Stimulated activated naive CD8-positive, alpha-beta T cell treated with anti-CD3 and anti-CD28 coated beads, Interleukin-15, amount 100 ng/mL, for 72 hours (primary cell): ENCODE results near the gene SPSB2.

Experiments used
- ATAC-seq: fragments of 150-1000 bp; cut with Tn5 transposase; 2 replicates; pipeline ENCODE4 v1.10.0; 2021; ENCODE audit warnings: mild to moderate bottlenecking, moderate library complexity
- DNase-seq, 2 donors: peaks; one replicate each; pipeline ENCODE4 v3.0.0; 2021 to 2022
- H3K27ac Mint-ChIP-seq, 2 donors: one replicate each; pipeline ENCODE4 v1.8.0; 2022; ENCODE audit warnings: mild to moderate bottlenecking in 2 of 2, mixed read lengths in 2 of 2, moderate library complexity in 2 of 2
- H3K27me3 Mint-ChIP-seq: one replicate; pipeline ENCODE4 v1.8.0; 2022; ENCODE audit warnings: mixed read lengths
- H3K4me1 Mint-ChIP-seq: one replicate; pipeline ENCODE4 v1.8.0; 2022; ENCODE audit warnings: mild to moderate bottlenecking, mixed read lengths
- H3K4me3 Mint-ChIP-seq, 2 donors: one replicate each; pipeline ENCODE4 v1.8.0; 2022; ENCODE audit warnings: mild to moderate bottlenecking in 2 of 2, mixed read lengths in 2 of 2, moderate library complexity in 1 of 2
- H3K9me3 Mint-ChIP-seq, 2 donors: one replicate each; pipeline ENCODE4 v1.8.0; 2022; ENCODE audit warnings: mixed read lengths in 2 of 2

SPSB2 gene

DNA sequence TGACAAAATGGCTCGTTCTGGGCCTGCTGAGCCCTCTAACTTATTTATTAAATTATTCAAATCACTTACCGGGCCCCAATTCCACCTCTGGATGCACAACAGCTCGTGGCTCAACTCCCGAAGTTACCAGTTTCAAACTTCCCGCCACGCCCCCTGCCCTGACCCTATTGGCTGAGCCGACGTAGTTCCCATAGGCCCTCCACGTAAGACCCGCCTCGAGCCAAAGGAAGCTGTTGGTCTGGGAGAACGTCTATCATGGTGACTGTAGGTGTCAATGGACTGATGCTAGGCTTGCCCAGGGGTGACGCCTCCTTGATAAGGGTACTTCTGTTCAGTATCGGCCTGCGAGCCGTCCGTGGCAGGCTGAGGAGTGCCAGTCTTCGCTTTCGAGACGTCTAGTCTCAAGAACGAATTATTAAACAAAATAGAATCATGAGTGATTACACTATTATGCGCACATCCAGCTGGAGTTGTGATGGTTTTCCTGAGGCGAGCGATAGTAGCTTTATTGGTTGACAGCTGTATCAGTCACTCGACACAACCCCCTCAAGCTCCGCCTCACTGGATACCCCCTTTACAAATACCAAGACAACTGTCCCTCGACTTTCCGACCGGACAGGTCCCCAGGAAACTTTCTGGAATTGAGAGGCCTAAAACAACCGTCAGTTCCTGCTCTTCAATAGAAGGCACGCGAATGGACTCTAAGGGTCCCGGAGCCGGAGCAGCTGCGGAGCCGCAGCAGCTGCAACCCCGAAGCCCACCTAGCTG is 21.8 kb downstream of the SPSB2 start, which contains the start of gene CDCA3:
Gene CDCA3 (minus strand): TSS at position 134 of the 768 bp plus-strand sequence. CDS start 334 bp downstream, outside the sequence.
- peaks cover 38% of the 10 kb centered on the region for H3K4me1 Mint-ChIP-seq
- no peaks in the 10 kb centered on the region for H3K27me3 Mint-ChIP-seq
- H3K9me3 Mint-ChIP-seq = no peaks in the 10 kb centered on the region
- H3K27ac Mint-ChIP-seq = peak within 1 kb of the TSS; percentile 99
- peak within 1 kb of the TSS; percentile 92 to 97 for H3K4me3 Mint-ChIP-seq
- DNase-seq (peak; percentile 91 to 96), ATAC-seq (peak; percentile 76)

DNA sequence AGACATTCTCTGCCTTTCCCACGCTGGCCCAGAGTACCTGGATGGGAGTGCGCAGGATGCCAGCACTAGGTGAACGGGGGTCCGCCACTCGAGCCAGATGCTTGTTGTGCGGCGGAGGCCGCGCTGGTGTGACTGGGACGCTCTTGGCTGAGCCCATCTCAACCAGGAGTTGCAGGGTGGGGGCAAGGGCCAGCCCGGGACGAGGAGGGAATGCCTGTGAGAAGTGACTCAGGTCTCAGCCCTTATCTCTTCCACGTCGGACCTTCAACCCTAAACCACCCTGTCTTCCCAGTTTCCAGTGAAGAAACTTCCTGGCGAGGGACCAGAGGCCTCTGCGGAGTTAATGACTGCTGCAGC is 22.3 kb downstream of the SPSB2 start:
- H3K27me3 Mint-ChIP-seq = no peaks in the 10 kb centered on the region

DNA sequence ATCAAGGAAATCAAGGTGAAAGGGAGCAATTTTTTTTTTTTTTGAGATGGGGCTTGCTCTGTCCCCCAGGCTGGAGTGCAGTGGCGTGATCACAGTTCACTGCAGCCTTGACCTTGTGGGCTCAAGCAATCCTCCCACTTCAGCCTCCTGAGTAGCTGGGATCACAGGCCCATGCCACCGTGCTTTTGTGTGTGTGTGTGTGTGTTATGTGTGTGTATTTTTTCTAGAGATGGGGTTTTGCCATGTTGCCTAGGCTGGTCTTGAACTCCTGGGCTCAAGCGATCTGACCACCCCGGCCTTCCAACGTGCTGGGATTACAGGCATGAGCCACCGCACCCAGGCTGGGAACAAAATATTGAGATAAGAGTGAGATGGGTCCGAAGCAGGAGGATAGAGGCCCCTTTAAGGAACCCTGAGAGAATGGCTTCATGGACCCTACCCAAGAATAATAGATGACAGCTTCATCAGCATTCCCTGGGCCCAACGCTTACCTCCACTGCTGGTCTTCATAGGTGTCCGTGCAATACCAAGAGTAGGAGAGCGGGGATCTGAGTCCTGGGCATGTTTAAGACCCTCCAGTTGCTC is 23.0 kb downstream of the SPSB2 start:
- Mint-ChIP-seq H3K4me1 (peaks cover 38% of the 10 kb centered on the region), H3K4me3 (peak overlapping the region; percentile 92 to 97), H3K27me3 (no peaks in the 10 kb centered on the region), H3K9me3 (no peaks in the 10 kb centered on the region), H3K27ac (peak overlapping the region; percentile 89 to 93)
- DNase-seq = no peak
- ATAC-seq = no peak

More for the DNA sequence above, 22.3 kb downstream of the SPSB2 start:
- H3K9me3 Mint-ChIP-seq = no peaks in the 10 kb centered on the region
- peaks cover 38% of the 10 kb centered on the region for H3K4me1 Mint-ChIP-seq
- H3K27ac Mint-ChIP-seq = peak overlapping the region; percentile 99
- H3K4me3 Mint-ChIP-seq = peak overlapping the region; percentile 92 to 97
- no peak for ATAC-seq
- no peak for DNase-seq

DNA sequence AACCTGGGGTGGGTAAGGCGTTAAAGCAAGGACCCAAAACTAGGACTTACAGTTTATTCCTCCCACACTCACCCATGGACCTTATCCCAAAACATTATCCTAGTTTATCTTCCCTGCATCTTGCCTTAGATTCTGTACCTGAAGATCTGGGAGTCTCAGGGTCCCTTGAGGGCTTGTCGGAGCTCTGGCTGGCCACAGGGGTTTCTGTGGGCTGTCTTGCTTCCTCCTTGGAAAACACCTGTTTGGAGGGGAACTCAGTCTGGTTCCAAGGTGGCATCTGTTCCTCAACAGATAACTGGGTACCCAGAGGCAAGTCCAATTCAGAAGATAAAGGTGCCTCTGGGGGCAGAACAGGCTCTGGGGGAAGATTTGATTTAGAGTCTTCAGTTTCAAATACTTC is 23.7 kb downstream of the SPSB2 start:
- no peak for ATAC-seq
- Mint-ChIP-seq H3K9me3 (no peaks in the 10 kb centered on the region), H3K27me3 (no peaks in the 10 kb centered on the region), H3K4me1 (peaks cover 37% of the 10 kb centered on the region), H3K4me3 (peak overlapping the region; percentile 92 to 97), H3K27ac (peak overlapping the region; percentile 5 to 89)
- no peak for DNase-seq

DNA sequence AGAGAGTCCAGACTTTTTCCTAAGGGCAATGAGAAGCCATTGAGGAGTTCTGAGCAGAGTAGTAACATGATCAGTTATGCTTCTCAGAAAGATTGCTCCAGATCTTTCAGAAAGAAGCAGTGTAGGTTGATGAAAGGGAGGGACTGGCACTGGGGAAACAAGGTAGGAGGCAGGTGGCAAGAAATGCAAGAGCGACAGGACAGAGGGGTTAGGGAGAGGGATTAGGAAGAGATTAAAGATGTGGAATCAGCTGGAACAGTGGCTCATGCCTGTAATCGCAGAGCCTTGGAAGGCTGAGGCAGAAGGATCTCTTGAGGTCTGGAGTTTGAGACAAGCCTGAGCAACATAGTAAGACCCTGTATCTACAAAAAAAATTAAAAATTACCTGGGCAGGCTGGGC is 25.4 kb downstream of the SPSB2 start:
- DNase-seq (no peak), ATAC-seq (no peak)
- Mint-ChIP-seq H3K4me3 (no peak overlapping the region), H3K27me3 (no peaks in the 10 kb centered on the region), H3K4me1 (peaks cover 19% of the 10 kb centered on the region), H3K27ac (no peak overlapping the region), H3K9me3 (no peaks in the 10 kb centered on the region)

DNA sequence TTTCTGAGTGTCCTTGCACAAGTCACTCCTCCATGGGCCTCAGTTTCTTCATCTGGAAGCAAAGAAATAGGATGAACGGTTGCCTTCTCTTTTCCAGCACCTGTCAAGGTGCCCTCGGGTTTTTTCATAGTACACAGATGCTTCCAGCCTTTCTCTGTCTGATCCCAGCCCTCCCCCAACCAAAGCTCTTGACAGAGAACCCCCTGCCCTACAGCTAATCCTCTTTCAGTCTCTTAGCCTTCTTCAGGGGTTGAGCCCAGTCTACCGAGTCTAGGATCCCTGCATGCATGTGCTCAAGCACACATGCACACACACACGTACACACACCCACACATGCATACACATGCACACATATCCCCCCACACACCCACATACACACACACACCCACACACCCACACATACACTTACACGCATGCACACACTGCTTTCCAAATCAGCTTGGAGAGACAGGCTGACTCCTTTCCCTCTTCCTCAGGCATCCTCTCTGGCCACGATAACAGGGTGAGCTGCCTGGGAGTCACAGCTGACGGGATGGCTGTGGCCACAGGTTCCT is 26.7 kb downstream of the SPSB2 start:
- no peak for ATAC-seq
- H3K27ac Mint-ChIP-seq = no peak overlapping the region
- H3K4me1 Mint-ChIP-seq = peaks cover 18% of the 10 kb centered on the region
- H3K4me3 Mint-ChIP-seq = no peak overlapping the region
- H3K27me3 Mint-ChIP-seq = no peaks in the 10 kb centered on the region
- no peak for DNase-seq
- no peaks in the 10 kb centered on the region for H3K9me3 Mint-ChIP-seq

DNA sequence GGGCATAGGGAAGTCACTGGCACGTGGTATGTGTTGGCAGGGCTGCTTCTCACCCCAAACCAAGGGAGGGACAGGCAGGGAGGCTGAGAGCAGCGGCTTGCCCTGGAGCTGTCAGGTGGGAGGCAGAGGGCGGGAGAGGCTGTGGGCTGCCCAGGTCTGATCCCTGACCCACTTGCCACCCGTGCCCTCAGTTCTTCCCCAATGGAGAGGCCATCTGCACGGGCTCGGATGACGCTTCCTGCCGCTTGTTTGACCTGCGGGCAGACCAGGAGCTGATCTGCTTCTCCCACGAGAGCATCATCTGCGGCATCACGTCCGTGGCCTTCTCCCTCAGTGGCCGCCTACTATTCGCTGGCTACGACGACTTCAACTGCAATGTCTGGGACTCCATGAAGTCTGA is 27.7 kb downstream of the SPSB2 start:
- Mint-ChIP-seq H3K27me3 (no peaks in the 10 kb centered on the region), H3K9me3 (no peaks in the 10 kb centered on the region), H3K4me3 (no peak overlapping the region), H3K4me1 (peaks cover 16% of the 10 kb centered on the region), H3K27ac (no peak overlapping the region)
- DNase-seq = no peak
- no peak for ATAC-seq

DNA sequence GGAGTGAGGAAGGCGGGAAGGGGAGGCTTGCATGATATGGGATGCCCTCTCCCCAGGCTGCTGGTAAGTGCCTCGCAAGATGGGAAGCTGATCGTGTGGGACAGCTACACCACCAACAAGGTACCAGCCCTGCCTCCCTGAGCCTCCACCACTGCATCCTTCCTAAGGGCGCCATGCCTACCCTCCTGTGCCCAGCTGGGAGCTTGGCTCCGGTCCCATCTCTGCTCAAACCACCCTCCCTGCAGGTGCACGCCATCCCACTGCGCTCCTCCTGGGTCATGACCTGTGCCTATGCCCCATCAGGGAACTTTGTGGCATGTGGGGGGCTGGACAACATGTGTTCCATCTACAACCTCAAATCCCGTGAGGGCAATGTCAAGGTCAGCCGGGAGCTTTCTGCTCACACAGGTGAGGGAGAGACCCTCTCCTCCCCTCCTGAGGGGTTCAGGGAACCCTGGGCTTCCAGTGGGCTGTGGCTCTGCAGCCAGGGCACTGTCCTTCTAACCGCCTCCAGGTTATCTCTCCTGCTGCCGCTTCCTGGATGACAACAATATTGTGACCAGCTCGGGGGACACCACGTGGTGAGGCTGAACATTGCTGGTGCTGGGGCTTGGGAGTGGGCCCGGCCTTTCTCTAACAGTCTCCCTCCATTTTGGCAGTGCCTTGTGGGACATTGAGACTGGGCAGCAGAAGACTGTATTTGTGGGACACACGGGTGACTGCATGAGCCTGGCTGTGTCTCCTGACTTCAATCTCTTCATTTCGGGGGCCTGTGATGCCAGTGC is 29.8 kb downstream of the SPSB2 start:
- peak; percentile 33 for ATAC-seq
- no peak overlapping the region for H3K4me3 Mint-ChIP-seq
- no peak for DNase-seq
- H3K4me1 Mint-ChIP-seq = no peaks in the 10 kb centered on the region
- H3K27ac Mint-ChIP-seq = no peak overlapping the region
- no peaks in the 10 kb centered on the region for H3K27me3 Mint-ChIP-seq
- no peaks in the 10 kb centered on the region for H3K9me3 Mint-ChIP-seq

DNA sequence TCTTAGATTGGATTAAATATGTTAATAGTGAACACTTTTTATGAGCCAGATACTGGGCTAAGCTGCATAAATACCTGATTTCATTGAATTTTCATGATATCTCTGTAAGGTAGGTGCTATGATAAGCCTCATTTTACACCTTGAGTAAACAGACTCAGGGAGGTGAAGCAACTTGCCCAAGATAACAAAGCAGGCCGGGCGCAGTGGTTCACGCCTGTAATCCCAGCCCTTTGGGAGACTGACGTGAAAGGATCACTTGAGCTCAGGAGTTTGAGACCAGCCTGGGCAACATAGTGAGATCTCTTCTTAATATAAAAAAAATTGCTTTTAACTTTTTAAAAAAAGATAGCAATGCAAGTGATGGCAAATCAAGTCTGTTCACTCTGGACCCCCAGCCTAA is 31.0 kb downstream of the SPSB2 start:
- Mint-ChIP-seq H3K27ac (no peak overlapping the region), H3K4me1 (no peaks in the 10 kb centered on the region), H3K9me3 (no peaks in the 10 kb centered on the region), H3K27me3 (no peaks in the 10 kb centered on the region), H3K4me3 (no peak overlapping the region)
- ATAC-seq (no peak), DNase-seq (no peak)

DNA sequence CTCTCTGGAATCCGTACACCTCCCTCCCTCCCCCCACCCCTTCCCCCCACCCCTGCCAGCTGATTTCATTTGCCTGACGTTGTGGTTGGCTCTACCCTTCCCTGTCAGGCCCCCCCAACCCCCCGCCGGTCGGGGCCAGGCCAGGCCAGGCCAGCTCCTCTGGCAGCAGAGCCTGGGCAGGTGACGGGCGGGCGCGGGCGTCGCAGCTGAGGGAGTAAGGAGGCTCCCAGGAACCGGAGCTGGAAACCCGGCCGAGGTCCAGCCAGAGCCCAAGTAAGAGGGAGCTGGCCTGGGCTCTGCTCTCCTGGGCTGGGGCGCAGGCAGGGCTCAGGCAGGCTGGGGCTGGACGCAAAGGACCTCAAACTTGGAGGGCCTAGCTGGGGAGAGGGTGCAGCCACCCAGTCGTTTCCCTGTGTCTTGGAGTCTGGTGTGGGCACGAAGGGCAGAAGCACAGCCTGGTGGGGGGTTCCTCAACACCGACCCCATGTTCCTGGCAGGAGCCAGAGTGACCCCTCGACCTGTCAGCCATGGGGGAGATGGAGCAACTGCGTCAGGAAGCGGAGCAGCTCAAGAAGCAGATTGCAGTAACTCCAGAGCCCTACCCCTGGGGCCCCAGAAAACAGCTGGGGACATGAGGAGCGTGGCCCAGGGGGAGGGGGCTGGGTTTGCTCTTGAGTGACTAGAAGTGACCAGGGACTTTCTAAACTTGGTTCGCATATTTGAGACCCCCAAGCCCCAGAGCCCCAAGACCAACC is 32.2 kb downstream of the SPSB2 start, which contains the start of gene GNB3:
Gene GNB3 (plus strand): TSS at position 165 of the 755 bp plus-strand sequence. CDS start 363 bp downstream, at position 528.
- peak within 1 kb of the TSS in 1 of 2 donors; percentile 89 for H3K27ac Mint-ChIP-seq
- no peak for DNase-seq

DNA sequence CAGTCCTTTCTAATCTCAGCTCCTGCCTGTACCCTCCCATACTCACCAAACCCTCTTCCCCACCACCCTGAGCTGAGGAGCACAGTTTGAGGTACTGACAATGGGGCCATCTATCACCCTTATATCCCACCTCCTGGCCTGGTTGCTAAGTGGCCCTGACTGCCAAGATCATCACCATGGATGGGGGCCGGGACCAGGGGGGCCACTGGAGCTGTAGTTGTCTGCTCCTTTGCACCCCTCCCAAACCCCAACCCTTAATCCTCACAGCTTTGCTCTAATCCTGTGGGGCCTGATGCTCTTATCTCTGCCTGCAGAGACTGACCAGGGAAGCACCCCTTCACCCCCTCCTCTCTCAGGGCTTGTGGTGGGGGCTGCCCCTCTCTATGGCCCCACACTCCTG is 32.8 kb downstream of the SPSB2 start:
- ATAC-seq = no peak
- Mint-ChIP-seq H3K9me3 (no peaks in the 10 kb centered on the region), H3K4me3 (no peak overlapping the region)

More for the DNA sequence above, 32.2 kb downstream of the SPSB2 start, which contains the start of gene GNB3:
- Mint-ChIP-seq H3K27me3 (no peaks in the 10 kb centered on the region), H3K9me3 (no peaks in the 10 kb centered on the region), H3K4me1 (peaks cover 3% of the 10 kb centered on the region), H3K4me3 (no peak within 1 kb of the TSS)
- no peak for ATAC-seq

DNA sequence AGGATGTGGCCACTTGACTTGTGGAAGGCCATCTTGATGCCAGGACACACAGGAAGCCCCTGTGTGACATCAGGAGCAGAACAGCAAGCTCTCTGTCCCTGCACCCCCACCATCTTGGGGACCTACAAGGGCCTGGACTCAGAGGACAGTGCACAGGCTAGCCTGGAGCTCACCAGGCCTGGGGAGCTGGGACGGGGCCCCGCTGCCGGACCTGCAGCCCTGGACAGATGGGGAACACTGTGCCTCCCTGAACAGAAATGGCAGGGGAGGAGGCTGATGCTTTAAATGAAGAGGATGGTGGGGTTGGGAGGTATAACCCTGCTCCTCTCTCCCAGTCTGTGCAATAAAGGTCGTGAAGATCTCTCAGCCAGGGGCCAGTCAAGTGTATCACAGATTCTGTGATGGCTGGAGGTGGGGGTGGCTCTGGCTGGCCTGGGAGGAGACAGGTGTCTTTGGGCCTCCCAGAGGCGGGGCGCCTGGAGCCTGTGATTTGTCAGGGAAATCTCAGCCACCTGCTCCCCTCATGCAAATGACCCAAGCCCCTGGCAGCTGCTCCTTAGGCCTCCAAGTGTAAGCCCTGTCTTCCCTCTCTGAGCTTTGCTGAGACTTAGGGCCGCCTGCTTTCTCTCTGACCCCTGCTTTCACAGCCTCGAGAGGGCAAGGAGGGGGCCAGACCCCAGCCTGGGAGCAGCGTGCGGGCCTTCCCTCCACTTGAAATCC is 33.5 kb downstream of the SPSB2 start:
- Mint-ChIP-seq H3K4me3 (no peak overlapping the region), H3K9me3 (no peaks in the 10 kb centered on the region), H3K27me3 (no peaks in the 10 kb centered on the region), H3K27ac (no peak overlapping the region), H3K4me1 (peaks cover 9% of the 10 kb centered on the region)
- ATAC-seq (no peak), DNase-seq (no peak)

More for the DNA sequence above, 32.8 kb downstream of the SPSB2 start:
- no peaks in the 10 kb centered on the region for H3K27me3 Mint-ChIP-seq
- DNase-seq = no peak
- peaks cover 9% of the 10 kb centered on the region for H3K4me1 Mint-ChIP-seq
- H3K27ac Mint-ChIP-seq = peak overlapping the region in 1 of 2 donors; percentile 89

DNA sequence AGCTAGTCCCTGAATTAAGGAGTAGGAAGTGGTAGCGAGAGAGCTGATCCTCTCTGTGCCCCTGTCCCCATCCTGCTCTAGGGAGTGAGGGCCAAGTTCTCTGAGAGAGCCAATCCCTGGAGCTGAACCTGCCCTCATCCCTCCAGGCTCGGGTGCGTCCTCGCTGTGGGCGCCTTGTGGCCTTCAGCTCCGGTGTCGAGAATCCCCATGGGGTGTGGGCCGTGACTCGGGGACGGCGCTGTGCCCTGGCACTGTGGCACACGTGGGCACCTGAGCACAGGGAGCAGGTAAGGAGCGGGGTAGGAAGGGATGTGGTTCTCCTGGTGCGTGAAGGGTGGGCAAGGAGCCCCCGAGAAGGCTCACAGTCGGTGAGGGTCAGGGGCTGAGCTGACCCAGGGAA is 34.2 kb downstream of the SPSB2 start:
- H3K27ac Mint-ChIP-seq = peak overlapping the region in 1 of 2 donors; percentile 92
- no peaks in the 10 kb centered on the region for H3K27me3 Mint-ChIP-seq
- H3K4me1 Mint-ChIP-seq = peaks cover 14% of the 10 kb centered on the region
- DNase-seq (no peak), ATAC-seq (no peak)
- H3K4me3 Mint-ChIP-seq = no peak overlapping the region
- H3K9me3 Mint-ChIP-seq = no peaks in the 10 kb centered on the region

DNA sequence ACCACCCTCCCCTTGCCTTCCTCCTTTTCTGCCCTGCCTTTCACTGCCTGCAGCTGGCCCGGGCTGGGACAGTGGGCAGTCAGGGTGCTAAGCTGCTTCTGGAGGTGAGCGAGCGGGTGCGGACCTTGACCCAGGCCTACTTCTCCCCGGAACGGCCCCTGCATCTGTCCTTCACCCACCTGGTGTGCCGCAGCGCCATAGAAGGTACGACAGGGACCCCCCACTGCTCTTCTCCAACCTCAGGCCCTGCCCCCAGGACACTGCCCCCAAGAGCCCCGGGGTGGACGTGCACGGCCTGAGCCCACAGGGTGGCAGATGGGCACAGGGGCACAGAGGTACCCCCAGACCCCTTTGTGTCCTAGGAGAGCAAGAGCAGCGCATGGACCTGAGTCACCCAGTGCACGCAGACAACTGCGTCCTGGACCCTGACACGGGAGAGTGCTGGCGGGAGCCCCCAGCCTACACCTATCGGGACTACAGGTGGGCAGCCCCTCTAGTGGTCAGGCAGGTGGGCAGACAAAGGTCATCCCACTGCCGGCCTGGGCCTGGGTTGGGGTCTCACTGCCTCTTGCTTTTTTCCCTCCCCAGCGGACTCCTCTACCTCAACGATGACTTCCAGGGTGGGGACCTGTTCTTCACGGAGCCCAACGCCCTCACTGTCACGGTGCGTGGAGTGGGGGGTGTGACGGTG is 35.6 kb downstream of the SPSB2 start:
- H3K4me3 Mint-ChIP-seq = no peak overlapping the region
- H3K27ac Mint-ChIP-seq = no peak overlapping the region
- H3K9me3 Mint-ChIP-seq = no peaks in the 10 kb centered on the region
- DNase-seq (no peak), ATAC-seq (no peak)
- H3K27me3 Mint-ChIP-seq = no peaks in the 10 kb centered on the region
- peaks cover 14% of the 10 kb centered on the region for H3K4me1 Mint-ChIP-seq
